BLaER1 treated with 17β-estradiol and CSF1 and Interleukin-3, amounts not matched to agents 10 nM and 100 nM (cell line): Measurements from ENCODE around the gene GABBR2.

Experiments
- H3K27ac ChIP-seq, 11 experiments: shearing (Covaris generic); formaldehyde crosslinking; 2 replicates each; pipeline ENCODE4 v1.8.1; 2022
- H3K27me3 ChIP-seq, 11 experiments: shearing (Covaris generic); formaldehyde crosslinking; 2 replicates each; pipeline ENCODE4 v1.8.1; 2022
- H3K36me3 ChIP-seq, 11 experiments: shearing (Covaris generic); formaldehyde crosslinking; 2 replicates each; pipeline ENCODE4 v1.8.1; 2022
- H3K4me1 ChIP-seq, 10 experiments: shearing (Covaris generic); formaldehyde crosslinking; 2 replicates each; pipeline ENCODE4 v1.8.1; 2022
- H3K4me2 ChIP-seq, 11 experiments: shearing (Covaris generic); formaldehyde crosslinking; 2 replicates each; pipeline ENCODE4 v1.8.1; 2022
- H3K4me3 ChIP-seq, 10 experiments: shearing (Covaris generic); formaldehyde crosslinking; 2 replicates each; pipeline ENCODE4 v1.8.1; 2022
- H3K9ac ChIP-seq, 11 experiments: shearing (Covaris generic); formaldehyde crosslinking; 2 replicates each; pipeline ENCODE4 v1.8.1; 2022
- H3K9me3 ChIP-seq, 11 experiments: shearing (Covaris generic); formaldehyde crosslinking; replicated peaks in 1 of 11; 2 replicates each; pipeline ENCODE4 v1.8.1; 2022
- H4K20me1 ChIP-seq, 11 experiments: shearing (Covaris generic); formaldehyde crosslinking; 2 replicates each; pipeline ENCODE4 v1.8.1; 2022
- Cebpa-rat ChIP-seq, 11 experiments: shearing (Covaris generic); IDR thresholded peaks; 2 replicates each; pipeline ENCODE4 v1.8.1; 2022

Gene GABBR2

DNA sequence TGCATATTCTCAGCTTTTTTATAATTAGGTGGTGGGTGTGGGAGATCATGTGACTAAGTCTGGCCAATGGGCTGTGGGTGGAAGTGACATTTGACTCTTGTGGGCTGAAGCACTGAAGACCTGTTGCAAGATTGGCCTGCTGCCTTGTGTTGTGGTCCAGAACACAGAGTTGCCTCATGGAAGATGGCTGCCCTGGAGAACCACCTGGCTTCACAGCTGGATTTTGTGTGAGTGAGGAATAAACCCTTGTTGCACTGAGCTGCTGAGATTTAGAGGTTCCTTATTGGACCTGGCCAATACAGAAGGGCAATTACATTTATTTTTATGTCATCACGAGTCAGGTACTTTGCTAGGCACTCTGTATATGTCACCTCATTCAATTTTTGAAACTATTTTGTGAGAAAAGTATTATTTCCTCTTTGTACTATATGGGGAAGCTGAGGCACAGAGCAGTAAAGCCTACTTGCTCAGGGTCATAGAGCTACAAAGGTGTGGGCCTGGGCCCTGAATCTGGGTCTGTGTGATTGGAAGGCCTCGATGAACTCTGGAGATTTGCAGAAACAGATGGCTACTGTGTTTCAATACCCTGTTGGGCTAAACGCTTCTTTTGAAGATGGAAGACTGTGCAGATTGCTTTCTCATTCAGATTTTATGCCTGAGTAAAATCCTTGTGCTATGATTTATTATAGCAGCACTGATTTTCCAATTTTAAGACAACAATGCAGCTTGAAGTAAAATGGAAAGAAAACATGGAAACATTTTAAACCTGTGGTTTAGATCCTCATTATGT lies 382.1 kb downstream of the GABBR2 start:
- Histone ChIP-seq H3K27ac (no peak overlapping the region), H3K27me3 (no peaks in the 10 kb centered on the region), H3K4me2 (no peak overlapping the region), H3K9me3 (no peaks in the 10 kb centered on the region), H4K20me1 (no peaks in the 10 kb centered on the region), H3K36me3 (no peaks in the 10 kb centered on the region), H3K9ac (no peak overlapping the region), H3K4me1 (no peaks in the 10 kb centered on the region), H3K4me3 (no peak overlapping the region)
- 0 out of 22 replicates have a peak, but pooled peaks of 1 of the 11 experiments have one; percentile 10 for TF ChIP-seq Cebpa-rat (IDR thresholded peaks at IDR 0.05)

DNA sequence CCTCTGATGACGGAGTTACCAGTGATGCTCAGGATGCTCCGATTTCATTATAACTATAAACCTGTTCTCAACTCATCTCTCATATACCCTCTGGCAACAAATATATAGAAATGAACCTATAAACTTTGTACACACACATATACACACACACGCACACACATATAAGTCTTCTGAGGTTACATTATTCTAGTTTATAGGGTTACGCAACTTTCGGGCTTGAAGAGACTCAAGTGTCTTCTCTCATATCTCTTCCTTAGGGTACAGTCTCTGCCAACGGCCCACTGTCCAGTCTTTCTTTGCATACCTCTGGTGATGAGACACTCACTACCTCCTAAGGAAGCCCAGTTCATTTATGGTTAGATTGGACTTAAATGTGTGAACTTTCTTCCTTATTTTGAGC lies 383.9 kb downstream of the GABBR2 start:
- H3K9me3 ChIP-seq: no peaks in the 10 kb centered on the region
- no peaks in the 10 kb centered on the region for H3K27me3 ChIP-seq
- H3K27ac ChIP-seq: no peak overlapping the region
- no peaks in the 10 kb centered on the region for H3K36me3 ChIP-seq
- H3K4me2 ChIP-seq: no peak overlapping the region
- no peaks in the 10 kb centered on the region for H4K20me1 ChIP-seq
- no peak overlapping the region for H3K9ac ChIP-seq
- no peak overlapping the region for H3K4me3 ChIP-seq
- TF ChIP-seq Cebpa-rat (IDR thresholded peaks at IDR 0.05): peak in 3 of 11 experiments; percentile 14 to 53 (median 44); a peak in 2 of 22 replicates
- no peaks in the 10 kb centered on the region for H3K4me1 ChIP-seq

- TF ChIP-seq Cebpa-rat (IDR thresholded peaks at IDR 0.05): no peak
- no peak overlapping the region for H3K27ac ChIP-seq
Observed at GRCh38 chr9:98323831-98324135, 385.0 kb downstream of the GABBR2 start.

GRCh38 chr9:98323051-98323830 lies 385.5 kb downstream of the GABBR2 start:
- no peak overlapping the region for H3K9ac ChIP-seq
- no peaks in the 10 kb centered on the region for H3K36me3 ChIP-seq
- no peaks in the 10 kb centered on the region; a peak in 1 of 22 replicates for H3K9me3 ChIP-seq
- TF ChIP-seq Cebpa-rat (IDR thresholded peaks at IDR 0.05): no peak
- H3K27ac ChIP-seq: no peak overlapping the region
- H3K4me3 ChIP-seq: no peak overlapping the region
- no peaks in the 10 kb centered on the region for H3K27me3 ChIP-seq
- no peaks in the 10 kb centered on the region for H3K4me1 ChIP-seq
- no peak overlapping the region for H3K4me2 ChIP-seq
- no peaks in the 10 kb centered on the region for H4K20me1 ChIP-seq

More at GRCh38 chr9:98323831-98324135, 385.0 kb downstream of the GABBR2 start:
- no peak overlapping the region for H3K4me3 ChIP-seq
- H3K9ac ChIP-seq: no peak overlapping the region
- H3K27me3 ChIP-seq: no peaks in the 10 kb centered on the region
- no peak overlapping the region for H3K4me2 ChIP-seq
- H4K20me1 ChIP-seq: no peaks in the 10 kb centered on the region
- H3K36me3 ChIP-seq: no peaks in the 10 kb centered on the region
- H3K9me3 ChIP-seq: no peaks in the 10 kb centered on the region; a peak in 1 of 22 replicates
- H3K4me1 ChIP-seq: no peaks in the 10 kb centered on the region

DNA sequence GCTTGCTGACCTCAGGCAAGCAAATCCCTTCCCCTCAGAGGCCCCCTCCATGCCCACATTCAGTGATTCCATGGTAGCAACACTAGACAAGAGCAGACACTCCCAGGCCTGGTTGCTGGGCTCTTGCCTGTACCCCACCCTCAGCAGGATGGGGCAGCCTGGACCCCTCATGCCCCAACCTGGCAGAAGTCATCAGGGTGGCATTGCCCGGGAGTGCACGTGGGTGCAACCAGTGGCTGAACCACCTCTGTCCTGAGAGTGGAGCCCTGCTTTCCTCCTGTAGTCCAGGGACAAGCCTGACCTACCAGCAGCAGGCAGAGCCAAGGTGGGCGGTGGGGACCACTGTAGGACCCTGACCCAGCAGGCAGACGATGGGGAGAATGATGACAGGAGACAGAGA lies 387.5 kb downstream of the GABBR2 start:
- Histone ChIP-seq H3K4me1 (no peaks in the 10 kb centered on the region), H3K27me3 (no peaks in the 10 kb centered on the region), H4K20me1 (no peaks in the 10 kb centered on the region), H3K4me2 (no peak overlapping the region), H3K9ac (no peak overlapping the region), H3K36me3 (no peaks in the 10 kb centered on the region), H3K4me3 (no peak overlapping the region), H3K9me3 (no peaks in the 10 kb centered on the region; a peak in 1 of 22 replicates), H3K27ac (no peak overlapping the region)
- TF ChIP-seq Cebpa-rat (IDR thresholded peaks at IDR 0.05): no peak

GRCh38 chr9:98318834-98319478 lies 389.8 kb downstream of the GABBR2 start:
- Histone ChIP-seq H4K20me1 (no peaks in the 10 kb centered on the region), H3K9ac (no peak overlapping the region), H3K9me3 (no peaks in the 10 kb centered on the region; a peak in 1 of 22 replicates), H3K4me2 (no peak overlapping the region), H3K4me1 (peaks cover 0 to 3% (median 0%) of the 10 kb centered on the region in 10 experiments; a peak in 3 of 20 replicates), H3K27me3 (no peaks in the 10 kb centered on the region), H3K36me3 (no peaks in the 10 kb centered on the region), H3K4me3 (no peak overlapping the region), H3K27ac (no peak overlapping the region)
- no peak for TF ChIP-seq Cebpa-rat (IDR thresholded peaks at IDR 0.05)

GRCh38 chr9:98318041-98318790 lies 390.5 kb downstream of the GABBR2 start:
- TF ChIP-seq Cebpa-rat (IDR thresholded peaks at IDR 0.05): no peak
- H3K36me3 ChIP-seq: no peaks in the 10 kb centered on the region
- H4K20me1 ChIP-seq: no peaks in the 10 kb centered on the region
- peaks cover 0 to 3% (median 0%) of the 10 kb centered on the region in 10 experiments; a peak in 3 of 20 replicates for H3K4me1 ChIP-seq
- no peak overlapping the region for H3K4me3 ChIP-seq
- no peak overlapping the region for H3K27ac ChIP-seq
- no peak overlapping the region for H3K4me2 ChIP-seq
- no peaks in the 10 kb centered on the region for H3K27me3 ChIP-seq
- H3K9me3 ChIP-seq: no peaks in the 10 kb centered on the region; a peak in 1 of 22 replicates
- no peak overlapping the region for H3K9ac ChIP-seq

- Histone ChIP-seq H3K9ac (no peak overlapping the region), H3K4me3 (no peak overlapping the region), H3K4me2 (no peak overlapping the region), H3K27ac (no peak overlapping the region), H3K4me1 (peaks cover 0 to 3% (median 0%) of the 10 kb centered on the region in 10 experiments; a peak in 3 of 20 replicates), H3K9me3 (no peaks in the 10 kb centered on the region; a peak in 1 of 22 replicates), H3K36me3 (no peaks in the 10 kb centered on the region), H4K20me1 (no peaks in the 10 kb centered on the region), H3K27me3 (no peaks in the 10 kb centered on the region)
- TF ChIP-seq Cebpa-rat (IDR thresholded peaks at IDR 0.05): no peak
Observed at GRCh38 chr9:98317134-98317857, 391.4 kb downstream of the GABBR2 start.
